HG03103 (cell line): Measurements from ENCODE around the gene PLK5.

Source experiments
- ATAC-seq: cut with Tn5 transposase; IDR thresholded peaks from one replicate; pipeline ENCODE4 v1.9.1; 2021; ENCODE audit warnings: low read depth; ENCODE audit not compliant: unreplicated experiment

The PLK5 gene

DNA sequence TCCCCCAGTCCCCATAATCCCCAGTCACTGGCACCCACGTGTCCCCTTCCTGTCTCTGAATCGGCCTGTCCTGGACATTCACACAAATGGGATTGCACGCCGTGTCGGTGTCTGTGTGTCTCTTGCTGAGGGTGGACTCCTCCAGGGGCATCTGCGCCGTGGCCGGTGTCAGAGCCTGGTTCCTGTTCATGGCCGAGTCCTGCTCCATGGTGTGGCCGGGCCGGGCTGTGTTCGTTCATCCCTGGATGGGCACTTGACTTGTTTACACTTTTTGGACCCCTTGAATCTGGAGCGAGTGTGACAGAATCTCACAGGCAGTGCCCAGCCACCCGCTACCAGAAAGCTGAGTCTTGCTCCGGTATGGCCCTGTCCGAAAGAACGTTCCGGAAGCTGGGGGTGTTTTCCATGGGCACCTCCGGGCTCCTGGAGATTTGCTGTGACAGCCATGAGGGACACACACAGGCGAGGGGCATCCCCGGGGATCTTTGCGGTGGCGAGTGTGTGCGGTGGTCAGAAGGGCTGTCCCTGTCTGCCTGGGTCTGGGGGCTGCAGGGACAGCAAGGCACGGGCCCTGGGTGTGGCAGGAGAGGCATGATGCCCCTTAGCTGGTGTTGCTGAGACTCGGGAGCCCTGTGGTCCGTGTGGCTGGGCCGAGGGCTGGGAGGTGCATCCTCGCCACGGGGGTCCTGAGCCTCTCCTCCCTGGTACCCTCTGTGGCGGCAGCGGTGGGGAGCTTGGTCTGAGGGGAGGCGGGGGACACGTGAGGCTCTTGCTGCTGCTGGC is 50.7 kb downstream of the PLK5 start:
- no peak for ATAC-seq

- ATAC-seq = no peak
These were observed 51.7 kb downstream of the PLK5 start for GRCh38 chr19:1575323-1576241.

DNA sequence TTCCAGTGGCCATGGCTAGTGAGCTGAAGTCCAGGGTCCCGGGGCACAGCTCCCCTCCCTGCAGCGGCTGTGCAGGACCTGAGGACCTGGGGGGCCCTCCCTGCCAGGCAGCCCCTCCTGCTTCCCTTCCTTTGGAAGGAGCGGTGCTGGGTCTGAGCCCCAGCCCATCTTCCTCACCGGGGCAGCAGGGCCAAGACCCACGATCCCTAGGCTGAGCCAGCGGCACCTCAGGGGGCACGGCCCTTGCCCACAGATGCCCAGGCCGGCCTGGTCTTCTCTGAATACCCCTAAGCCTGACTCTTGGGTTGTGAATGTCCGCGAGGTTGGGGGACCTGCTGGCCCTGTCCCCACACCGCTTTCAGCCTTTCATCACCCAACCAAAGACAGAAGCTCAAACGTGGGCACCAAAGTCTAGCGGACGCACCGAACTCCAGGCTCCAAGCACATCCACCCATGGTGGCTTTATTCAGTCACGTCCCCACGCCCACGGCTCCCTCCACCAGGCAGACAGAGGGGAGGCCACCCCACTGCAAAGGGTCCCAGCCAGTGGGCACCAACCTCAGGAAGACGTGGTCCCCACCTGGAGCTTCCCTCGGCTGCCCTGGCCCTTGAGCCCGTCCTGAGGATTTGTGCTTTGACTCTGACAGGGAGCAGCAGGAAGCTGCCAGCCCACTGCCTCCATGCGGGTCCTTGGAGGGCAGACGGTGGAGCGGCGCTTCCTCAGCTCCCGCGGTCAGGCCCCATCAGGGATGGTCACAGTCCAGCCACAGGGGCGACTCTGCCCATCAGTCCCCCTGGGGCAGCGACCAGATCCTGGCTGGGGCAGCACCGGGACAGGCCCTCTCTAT is 52.6 kb downstream of the PLK5 start:
- no peak for ATAC-seq

DNA sequence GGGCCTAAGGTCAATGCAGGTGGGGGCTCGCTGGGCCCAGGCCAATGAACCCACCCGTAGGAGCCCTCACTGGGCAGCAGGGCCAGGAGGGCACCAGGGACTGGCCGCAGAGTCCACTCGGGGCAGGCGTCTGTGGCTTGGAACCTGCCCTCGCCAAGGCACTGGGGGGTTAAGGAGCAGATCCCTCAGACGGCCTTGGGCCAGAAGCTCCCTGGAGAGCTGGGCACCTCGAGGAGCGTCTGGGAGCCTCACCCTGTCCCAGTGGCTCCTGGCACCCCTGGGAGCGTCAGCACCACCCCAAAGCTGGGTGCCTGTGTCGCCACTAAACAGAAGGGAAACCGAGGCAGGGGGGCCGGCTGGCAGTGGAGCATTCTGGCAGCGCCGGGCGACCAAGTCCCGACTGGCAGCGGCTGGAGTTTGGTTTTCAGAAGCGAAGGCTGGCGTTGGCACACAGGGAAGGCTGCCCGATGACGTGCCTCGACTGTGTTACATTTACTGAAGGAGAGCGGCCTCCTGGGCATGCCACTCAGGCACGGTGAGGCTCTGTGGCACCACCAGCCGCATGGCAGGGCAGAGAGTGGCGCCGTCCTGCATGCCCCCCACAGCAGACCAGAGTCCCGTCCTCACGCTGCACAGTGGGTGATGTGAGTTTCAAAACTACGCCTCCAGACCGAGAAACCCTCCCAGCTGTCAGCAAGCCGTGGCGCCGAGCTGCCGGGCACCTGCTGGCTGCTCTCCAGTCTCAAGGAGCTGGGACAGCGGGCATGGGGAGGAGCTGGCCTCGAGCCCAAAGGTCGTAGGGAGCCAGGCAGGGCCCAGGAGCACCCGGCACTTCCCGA is 53.4 kb downstream of the PLK5 start:
- ATAC-seq = no peak

DNA sequence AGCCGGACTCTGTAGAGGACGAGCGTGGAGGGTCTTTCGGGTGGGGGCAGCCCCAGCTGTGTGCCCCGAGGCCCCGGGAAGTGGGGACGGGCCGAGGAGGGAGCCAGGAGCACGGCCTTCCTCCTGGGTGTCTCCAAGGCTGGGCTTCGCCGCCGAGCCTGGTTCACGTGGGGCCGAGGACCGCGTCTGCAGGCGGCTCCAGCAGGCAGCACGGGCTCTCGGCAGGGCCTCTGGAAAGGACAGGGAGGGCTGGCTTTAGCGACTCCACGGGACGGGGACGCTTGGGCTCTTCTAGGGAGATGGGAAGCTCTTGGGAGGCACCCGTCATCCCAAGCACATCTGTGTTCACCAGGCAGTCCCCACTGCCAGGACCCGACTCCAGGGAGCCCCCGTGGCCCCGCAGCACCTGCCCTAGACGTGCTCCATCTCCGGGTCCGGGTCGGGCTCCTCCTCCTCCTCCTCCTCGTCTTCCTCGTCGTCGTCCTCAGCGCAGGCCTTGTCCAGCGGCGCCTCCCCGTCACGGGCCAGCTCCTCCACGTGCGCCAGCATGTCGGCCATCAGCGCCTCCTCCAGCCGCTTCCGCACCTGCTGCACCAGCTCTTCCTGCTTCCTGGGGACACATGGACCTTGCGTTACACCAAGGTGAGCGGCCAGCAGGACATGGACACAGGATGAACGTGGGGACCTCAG is 54.2 kb downstream of the PLK5 start:
- no peak for ATAC-seq

GRCh38 chr19:1579222-1579621 is 55.3 kb downstream of the PLK5 start:
- no peak for ATAC-seq

DNA sequence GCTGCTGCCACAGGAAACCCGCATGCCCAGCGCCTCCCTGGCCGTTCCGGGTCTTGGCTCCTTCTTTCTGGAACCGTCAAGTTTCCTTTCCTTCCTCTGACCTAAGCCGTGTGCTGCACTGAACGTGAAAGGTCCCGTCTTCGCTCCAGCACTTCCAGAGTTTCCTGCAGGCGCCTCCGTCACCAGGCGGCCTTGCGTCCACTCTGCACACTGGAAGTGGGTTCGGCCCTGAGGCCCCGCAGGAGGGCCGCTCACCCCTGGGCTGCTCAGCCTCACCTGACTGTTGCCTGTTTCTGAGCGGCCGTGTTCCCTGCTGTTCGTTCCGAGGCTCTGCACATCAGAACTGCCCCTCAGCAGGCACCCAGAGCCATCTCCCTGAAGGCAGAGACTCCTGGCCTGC is 56.5 kb downstream of the PLK5 start:
- ATAC-seq = no peak

DNA sequence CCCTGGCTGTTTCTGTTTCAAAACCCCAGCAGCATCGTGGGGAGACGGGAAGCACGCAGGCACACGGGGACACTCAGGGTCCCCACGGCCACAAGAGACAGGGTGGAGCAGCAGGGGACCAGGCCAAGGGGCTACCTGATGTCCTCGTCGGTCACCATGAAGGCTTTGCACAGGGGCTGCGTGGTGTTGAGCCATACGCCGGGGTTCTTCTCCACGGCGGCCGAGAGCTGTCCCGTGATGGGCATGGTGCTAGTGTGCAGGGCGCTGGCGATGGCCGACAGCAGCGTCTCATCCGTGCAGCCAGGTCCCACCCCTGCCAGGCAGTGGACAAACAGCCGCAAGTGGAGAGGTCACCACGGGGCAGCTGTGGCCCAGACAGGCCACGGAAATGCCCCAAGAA is 57.1 kb downstream of the PLK5 start:
- no peak for ATAC-seq

DNA sequence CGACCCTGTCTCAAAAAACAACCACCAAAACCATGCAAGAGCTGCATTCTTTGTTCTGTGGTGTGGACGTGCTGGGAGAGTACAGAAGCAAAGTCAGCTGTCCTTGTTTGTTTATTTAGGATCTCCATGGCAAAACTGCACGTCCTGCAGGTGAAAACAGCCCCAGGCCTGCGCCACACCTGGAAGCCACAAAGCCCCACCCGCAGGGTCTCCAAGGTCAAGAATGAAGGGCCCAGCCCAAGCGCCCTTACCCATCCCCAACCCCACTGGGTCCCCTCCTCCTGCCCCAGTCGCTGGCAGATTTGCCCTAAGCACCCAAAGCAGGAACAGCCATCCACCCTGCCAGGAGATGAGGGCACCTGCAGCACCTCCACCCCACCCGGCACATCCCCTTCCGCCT is 58.3 kb downstream of the PLK5 start:
- ATAC-seq = no peak

GRCh38 chr19:1584500-1585242 is 60.8 kb downstream of the PLK5 start:
- ATAC-seq = no peak

DNA sequence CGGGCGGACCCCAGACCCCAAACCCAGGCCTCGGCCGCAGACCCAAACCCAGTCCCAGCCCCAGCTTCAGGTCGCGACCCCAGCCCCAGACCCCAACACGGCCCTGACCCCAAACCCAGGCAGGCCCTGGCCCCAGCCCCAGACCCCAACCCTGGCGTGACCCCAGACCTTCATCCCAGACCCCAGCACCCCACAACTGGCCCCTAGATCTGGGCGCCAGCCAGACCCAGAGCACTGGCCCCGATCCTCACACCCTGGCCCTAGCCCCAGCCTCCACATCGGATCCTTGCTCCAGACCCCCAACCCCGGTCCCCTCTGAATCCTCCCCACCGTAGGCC is 61.3 kb downstream of the PLK5 start:
- ATAC-seq = no peak
